HepG2 (cell line): Measurements from ENCODE around the gene APOA1. TPM values are rescaled to one million over a fixed set of nuclear protein-coding genes. Genes with fewer than 3 reads are reported as not detected.
A peak's percentile ranks its signal among the peaks of the same experiment; 100 is the strongest.

ENCODE experiments used
- PAF1 ChIP-seq: IDR thresholded peaks from 2 replicates; pipeline ENCODE4 v1.6.1; 2016; ENCODE audit warnings: missing genetic modification reagents, missing compliant biosample characterization
- SRSF9 ChIP-seq: fragments of 200-400 bp; formaldehyde crosslinking; IDR thresholded peaks from 2 replicates; pipeline ENCODE4 v1.6.1; 2018; ENCODE audit warnings: borderline replicate concordance, mild to moderate bottlenecking, low read depth, low read length; ENCODE audit not compliant: insufficient read depth, poor library complexity, severe bottlenecking
- SYNCRIP ChIP-seq: fragments of 200-400 bp; formaldehyde crosslinking; IDR thresholded peaks from 2 replicates; pipeline ENCODE4 v1.6.1; 2018; ENCODE audit warnings: mild to moderate bottlenecking, low read depth, low read length; ENCODE audit not compliant: insufficient read depth
- ZNF136 ChIP-seq: sonication (generic); formaldehyde crosslinking; IDR thresholded peaks from 2 replicates; pipeline ENCODE4 v1.8.1; 2022; ENCODE audit warnings: low read depth, mild to moderate bottlenecking, moderate library complexity, missing genetic modification reagents
- ZNF773 ChIP-seq: sonication (generic); formaldehyde crosslinking; IDR thresholded peaks from 2 replicates; pipeline ENCODE4 v1.4.0; 2020; ENCODE audit warnings: missing genetic modification reagents, borderline replicate concordance
- polyA plus RNA-seq, 8 experiments: library from polyadenylated mRNA; depleted of rRNA in 3 of 8; stranded (reverse) in 7 of 8; unstranded in 1 of 8; fragments of >200 nt; fragmentation: Illumina TruSeq in 4 of 8; extraction: Trizol in 4 of 8; gene quantifications; 2 replicates each; pipeline versions ENCODE4 v1.2.1 to v1.2.3, GENCODE V29; 2011 to 2016; ENCODE audit warnings: low read depth in 4 of 8, missing spikeins in 1 of 8, mixed read lengths in 1 of 8; ENCODE audit not compliant: insufficient read depth in 1 of 8
- total RNA-seq, 5 experiments: library from RNA; depleted of rRNA; stranded (reverse); fragments of >200 nt; fragmentation: Illumina TruSeq; extraction: Trizol; gene quantifications; 2 replicates each; pipeline ENCODE4 v1.2.3, GENCODE V29; 2016; ENCODE audit warnings: low read depth in 1 of 5
- TF ChIP-seq, protein P1 (sequence below), 2 experiments: IDR thresholded peaks; 2 replicates each; pipeline ENCODE4 v1.6.1; 2011 to 2012; ENCODE audit warnings: low read length in 2 of 2, borderline replicate concordance in 1 of 2, low read depth in 1 of 2, mild to moderate bottlenecking in 1 of 2, moderate library complexity in 1 of 2
- TF ChIP-seq, protein P2 (sequence below): sonication (generic); formaldehyde crosslinking; IDR thresholded peaks from 2 replicates; pipeline ENCODE4 v1.5.0; 2020; ENCODE audit warnings: missing genetic modification reagents
- TF ChIP-seq, protein P3 (sequence below): sonication (generic); formaldehyde crosslinking; IDR thresholded peaks from 2 replicates; pipeline ENCODE4 v1.4.0; 2020; ENCODE audit warnings: missing genetic modification reagents, borderline replicate concordance
- TF ChIP-seq, protein P4 (sequence below): sonication (generic); formaldehyde crosslinking; IDR thresholded peaks from 2 replicates; pipeline ENCODE4 v1.5.0; 2020; ENCODE audit warnings: mild to moderate bottlenecking, missing genetic modification reagents, borderline replicate concordance
- TF ChIP-seq, protein P5 (sequence below): sonication (generic); formaldehyde crosslinking; IDR thresholded peaks from 2 replicates; pipeline ENCODE4 v1.4.0; 2020; ENCODE audit warnings: missing genetic modification reagents

APOA1 gene
- total and polyA plus RNA-seq, 2 of the 13 experiments (the other 11 are each of a cell fraction or from before 2014, with no cell fraction given): 1,973 to 5,485 TPM

DNA sequence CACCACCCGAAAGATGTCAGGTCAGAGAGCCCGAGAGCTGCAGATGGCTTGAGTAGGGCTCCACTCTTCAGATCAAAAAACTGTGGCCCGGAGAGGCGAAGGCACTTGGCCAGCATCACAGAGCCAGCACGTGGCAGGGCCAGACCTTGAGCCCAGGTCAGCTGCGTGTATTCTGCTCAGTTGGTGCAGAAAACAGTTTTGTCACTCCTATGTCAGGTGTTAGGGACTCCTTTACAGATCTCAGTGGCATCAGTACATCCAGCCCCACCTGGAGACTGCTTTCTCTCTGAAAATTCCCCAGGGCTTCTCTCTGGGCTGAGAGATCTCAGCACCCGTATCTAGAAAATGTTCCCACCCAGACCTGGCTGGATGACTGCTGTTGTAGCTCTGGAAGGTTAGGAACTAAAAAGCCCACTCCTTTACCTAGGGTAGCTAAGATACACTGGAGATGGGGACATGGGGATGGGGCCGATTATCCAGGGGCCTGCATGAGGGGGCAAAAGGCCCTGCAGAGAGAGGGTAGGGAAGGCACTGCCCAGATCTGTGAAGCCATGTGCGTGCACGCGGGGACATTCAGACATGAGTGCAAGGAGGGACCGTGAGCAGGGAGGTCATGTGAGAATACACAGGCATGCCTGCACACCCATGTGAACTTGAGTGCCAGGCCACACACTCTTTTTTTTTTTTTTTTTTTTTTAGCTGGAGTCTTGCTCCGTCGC lies 3.4 kb downstream of the APOA1 start (continued):
- TF ChIP-seq, protein P1, sequence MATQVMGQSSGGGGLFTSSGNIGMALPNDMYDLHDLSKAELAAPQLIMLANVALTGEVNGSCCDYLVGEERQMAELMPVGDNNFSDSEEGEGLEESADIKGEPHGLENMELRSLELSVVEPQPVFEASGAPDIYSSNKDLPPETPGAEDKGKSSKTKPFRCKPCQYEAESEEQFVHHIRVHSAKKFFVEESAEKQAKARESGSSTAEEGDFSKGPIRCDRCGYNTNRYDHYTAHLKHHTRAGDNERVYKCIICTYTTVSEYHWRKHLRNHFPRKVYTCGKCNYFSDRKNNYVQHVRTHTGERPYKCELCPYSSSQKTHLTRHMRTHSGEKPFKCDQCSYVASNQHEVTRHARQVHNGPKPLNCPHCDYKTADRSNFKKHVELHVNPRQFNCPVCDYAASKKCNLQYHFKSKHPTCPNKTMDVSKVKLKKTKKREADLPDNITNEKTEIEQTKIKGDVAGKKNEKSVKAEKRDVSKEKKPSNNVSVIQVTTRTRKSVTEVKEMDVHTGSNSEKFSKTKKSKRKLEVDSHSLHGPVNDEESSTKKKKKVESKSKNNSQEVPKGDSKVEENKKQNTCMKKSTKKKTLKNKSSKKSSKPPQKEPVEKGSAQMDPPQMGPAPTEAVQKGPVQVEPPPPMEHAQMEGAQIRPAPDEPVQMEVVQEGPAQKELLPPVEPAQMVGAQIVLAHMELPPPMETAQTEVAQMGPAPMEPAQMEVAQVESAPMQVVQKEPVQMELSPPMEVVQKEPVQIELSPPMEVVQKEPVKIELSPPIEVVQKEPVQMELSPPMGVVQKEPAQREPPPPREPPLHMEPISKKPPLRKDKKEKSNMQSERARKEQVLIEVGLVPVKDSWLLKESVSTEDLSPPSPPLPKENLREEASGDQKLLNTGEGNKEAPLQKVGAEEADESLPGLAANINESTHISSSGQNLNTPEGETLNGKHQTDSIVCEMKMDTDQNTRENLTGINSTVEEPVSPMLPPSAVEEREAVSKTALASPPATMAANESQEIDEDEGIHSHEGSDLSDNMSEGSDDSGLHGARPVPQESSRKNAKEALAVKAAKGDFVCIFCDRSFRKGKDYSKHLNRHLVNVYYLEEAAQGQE (IDR thresholded peaks at IDR 0.05; ENCODE audit: borderline replicate concordance in 1 of 2, low read depth in 1 of 2, low read length in 2 of 2): no peak
- TF ChIP-seq, protein P2, sequence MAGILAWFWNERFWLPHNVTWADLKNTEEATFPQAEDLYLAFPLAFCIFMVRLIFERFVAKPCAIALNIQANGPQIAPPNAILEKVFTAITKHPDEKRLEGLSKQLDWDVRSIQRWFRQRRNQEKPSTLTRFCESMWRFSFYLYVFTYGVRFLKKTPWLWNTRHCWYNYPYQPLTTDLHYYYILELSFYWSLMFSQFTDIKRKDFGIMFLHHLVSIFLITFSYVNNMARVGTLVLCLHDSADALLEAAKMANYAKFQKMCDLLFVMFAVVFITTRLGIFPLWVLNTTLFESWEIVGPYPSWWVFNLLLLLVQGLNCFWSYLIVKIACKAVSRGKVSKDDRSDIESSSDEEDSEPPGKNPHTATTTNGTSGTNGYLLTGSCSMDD (CRISPR knock-in tag): no peak
- TF ChIP-seq, protein P3, sequence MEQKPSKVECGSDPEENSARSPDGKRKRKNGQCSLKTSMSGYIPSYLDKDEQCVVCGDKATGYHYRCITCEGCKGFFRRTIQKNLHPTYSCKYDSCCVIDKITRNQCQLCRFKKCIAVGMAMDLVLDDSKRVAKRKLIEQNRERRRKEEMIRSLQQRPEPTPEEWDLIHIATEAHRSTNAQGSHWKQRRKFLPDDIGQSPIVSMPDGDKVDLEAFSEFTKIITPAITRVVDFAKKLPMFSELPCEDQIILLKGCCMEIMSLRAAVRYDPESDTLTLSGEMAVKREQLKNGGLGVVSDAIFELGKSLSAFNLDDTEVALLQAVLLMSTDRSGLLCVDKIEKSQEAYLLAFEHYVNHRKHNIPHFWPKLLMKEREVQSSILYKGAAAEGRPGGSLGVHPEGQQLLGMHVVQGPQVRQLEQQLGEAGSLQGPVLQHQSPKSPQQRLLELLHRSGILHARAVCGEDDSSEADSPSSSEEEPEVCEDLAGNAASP: peak; percentile 75
- TF ChIP-seq, protein P4, sequence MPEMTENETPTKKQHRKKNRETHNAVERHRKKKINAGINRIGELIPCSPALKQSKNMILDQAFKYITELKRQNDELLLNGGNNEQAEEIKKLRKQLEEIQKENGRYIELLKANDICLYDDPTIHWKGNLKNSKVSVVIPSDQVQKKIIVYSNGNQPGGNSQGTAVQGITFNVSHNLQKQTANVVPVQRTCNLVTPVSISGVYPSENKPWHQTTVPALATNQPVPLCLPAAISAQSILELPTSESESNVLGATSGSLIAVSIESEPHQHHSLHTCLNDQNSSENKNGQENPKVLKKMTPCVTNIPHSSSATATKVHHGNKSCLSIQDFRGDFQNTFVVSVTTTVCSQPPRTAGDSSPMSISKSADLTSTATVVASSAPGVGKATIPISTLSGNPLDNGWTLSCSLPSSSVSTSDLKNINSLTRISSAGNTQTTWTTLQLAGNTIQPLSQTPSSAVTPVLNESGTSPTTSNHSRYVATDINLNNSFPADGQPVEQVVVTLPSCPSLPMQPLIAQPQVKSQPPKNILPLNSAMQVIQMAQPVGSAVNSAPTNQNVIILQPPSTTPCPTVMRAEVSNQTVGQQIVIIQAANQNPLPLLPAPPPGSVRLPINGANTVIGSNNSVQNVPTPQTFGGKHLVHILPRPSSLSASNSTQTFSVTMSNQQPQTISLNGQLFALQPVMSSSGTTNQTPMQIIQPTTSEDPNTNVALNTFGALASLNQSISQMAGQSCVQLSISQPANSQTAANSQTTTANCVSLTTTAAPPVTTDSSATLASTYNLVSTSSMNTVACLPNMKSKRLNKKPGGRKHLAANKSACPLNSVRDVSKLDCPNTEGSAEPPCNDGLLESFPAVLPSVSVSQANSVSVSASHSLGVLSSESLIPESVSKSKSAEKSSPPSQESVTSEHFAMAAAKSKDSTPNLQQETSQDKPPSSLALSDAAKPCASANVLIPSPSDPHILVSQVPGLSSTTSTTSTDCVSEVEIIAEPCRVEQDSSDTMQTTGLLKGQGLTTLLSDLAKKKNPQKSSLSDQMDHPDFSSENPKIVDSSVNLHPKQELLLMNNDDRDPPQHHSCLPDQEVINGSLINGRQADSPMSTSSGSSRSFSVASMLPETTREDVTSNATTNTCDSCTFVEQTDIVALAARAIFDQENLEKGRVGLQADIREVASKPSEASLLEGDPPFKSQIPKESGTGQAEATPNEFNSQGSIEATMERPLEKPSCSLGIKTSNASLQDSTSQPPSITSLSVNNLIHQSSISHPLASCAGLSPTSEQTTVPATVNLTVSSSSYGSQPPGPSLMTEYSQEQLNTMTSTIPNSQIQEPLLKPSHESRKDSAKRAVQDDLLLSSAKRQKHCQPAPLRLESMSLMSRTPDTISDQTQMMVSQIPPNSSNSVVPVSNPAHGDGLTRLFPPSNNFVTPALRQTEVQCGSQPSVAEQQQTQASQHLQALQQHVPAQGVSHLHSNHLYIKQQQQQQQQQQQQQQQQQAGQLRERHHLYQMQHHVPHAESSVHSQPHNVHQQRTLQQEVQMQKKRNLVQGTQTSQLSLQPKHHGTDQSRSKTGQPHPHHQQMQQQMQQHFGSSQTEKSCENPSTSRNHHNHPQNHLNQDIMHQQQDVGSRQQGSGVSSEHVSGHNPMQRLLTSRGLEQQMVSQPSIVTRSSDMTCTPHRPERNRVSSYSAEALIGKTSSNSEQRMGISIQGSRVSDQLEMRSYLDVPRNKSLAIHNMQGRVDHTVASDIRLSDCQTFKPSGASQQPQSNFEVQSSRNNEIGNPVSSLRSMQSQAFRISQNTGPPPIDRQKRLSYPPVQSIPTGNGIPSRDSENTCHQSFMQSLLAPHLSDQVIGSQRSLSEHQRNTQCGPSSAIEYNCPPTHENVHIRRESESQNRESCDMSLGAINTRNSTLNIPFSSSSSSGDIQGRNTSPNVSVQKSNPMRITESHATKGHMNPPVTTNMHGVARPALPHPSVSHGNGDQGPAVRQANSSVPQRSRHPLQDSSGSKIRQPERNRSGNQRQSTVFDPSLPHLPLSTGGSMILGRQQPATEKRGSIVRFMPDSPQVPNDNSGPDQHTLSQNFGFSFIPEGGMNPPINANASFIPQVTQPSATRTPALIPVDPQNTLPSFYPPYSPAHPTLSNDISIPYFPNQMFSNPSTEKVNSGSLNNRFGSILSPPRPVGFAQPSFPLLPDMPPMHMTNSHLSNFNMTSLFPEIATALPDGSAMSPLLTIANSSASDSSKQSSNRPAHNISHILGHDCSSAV (CRISPR knock-in tag): no peak; the same call in 1 of the 2 replicates
- TF ChIP-seq SYNCRIP: no peak
- TF ChIP-seq PAF1 (CRISPR knock-in tag): peak; percentile 64
- TF ChIP-seq ZNF136 (CRISPR knock-in tag): no peak
- TF ChIP-seq, protein P5, sequence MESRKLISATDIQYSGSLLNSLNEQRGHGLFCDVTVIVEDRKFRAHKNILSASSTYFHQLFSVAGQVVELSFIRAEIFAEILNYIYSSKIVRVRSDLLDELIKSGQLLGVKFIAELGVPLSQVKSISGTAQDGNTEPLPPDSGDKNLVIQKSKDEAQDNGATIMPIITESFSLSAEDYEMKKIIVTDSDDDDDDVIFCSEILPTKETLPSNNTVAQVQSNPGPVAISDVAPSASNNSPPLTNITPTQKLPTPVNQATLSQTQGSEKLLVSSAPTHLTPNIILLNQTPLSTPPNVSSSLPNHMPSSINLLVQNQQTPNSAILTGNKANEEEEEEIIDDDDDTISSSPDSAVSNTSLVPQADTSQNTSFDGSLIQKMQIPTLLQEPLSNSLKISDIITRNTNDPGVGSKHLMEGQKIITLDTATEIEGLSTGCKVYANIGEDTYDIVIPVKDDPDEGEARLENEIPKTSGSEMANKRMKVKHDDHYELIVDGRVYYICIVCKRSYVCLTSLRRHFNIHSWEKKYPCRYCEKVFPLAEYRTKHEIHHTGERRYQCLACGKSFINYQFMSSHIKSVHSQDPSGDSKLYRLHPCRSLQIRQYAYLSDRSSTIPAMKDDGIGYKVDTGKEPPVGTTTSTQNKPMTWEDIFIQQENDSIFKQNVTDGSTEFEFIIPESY (CRISPR knock-in tag): peak; percentile 62; the same call in 1 of the 2 replicates
- TF ChIP-seq ZNF773 (CRISPR knock-in tag): no peak
- TF ChIP-seq SRSF9: no peak
